Measurements from ENCODE around the gene ZBTB7C.

ZBTB7C gene

GRCh38 chr18:48200631-48201336 is 208.4 kb downstream of the ZBTB7C start:
- DNase-seq (ENCODE audit: insufficient read length, low spot score) (no peak), FAIRE-seq (no peak)

- DNase-seq (ENCODE audit: insufficient read length, low spot score): no peak
- FAIRE-seq: no peak
Observed at GRCh38 chr18:48199399-48199798, 209.8 kb downstream of the ZBTB7C start.

- DNase-seq (ENCODE audit: insufficient read length, low spot score) (no peak), FAIRE-seq (no peak)
Observed at GRCh38 chr18:48197819-48198218, 211.4 kb downstream of the ZBTB7C start.

- FAIRE-seq (no peak), DNase-seq (ENCODE audit: insufficient read length, low spot score) (no peak)
Observed at GRCh38 chr18:48195787-48196186, 213.4 kb downstream of the ZBTB7C start.

- FAIRE-seq (no peak), DNase-seq (ENCODE audit: insufficient read length, low spot score) (no peak)
Observed at GRCh38 chr18:48194591-48195181, 214.5 kb downstream of the ZBTB7C start.

GRCh38 chr18:48193521-48194492 is 215.4 kb downstream of the ZBTB7C start:
- FAIRE-seq: no peak
- DNase-seq (ENCODE audit: insufficient read length, low spot score): no peak

GRCh38 chr18:48192542-48192941 is 216.6 kb downstream of the ZBTB7C start:
- FAIRE-seq (no peak), DNase-seq (ENCODE audit: insufficient read length, low spot score) (no peak)

GRCh38 chr18:48191494-48191893 is 217.7 kb downstream of the ZBTB7C start:
- no peak for DNase-seq (ENCODE audit: insufficient read length, low spot score)
- no peak for FAIRE-seq

GRCh38 chr18:48190994-48191393 is 218.2 kb downstream of the ZBTB7C start:
- FAIRE-seq (no peak), DNase-seq (ENCODE audit: insufficient read length, low spot score) (no peak)

- FAIRE-seq (no peak), DNase-seq (ENCODE audit: insufficient read length, low spot score) (no peak)
Observed at GRCh38 chr18:48188609-48189008, 220.6 kb downstream of the ZBTB7C start.

GRCh38 chr18:48186861-48187260 is 222.3 kb downstream of the ZBTB7C start:
- DNase-seq (ENCODE audit: insufficient read length, low spot score) (no peak), FAIRE-seq (no peak)

GRCh38 chr18:48186131-48186766 is 222.9 kb downstream of the ZBTB7C start:
- DNase-seq (ENCODE audit: insufficient read length, low spot score): no peak
- FAIRE-seq: no peak

- FAIRE-seq: no peak
- DNase-seq (ENCODE audit: insufficient read length, low spot score): no peak
Observed at GRCh38 chr18:48184118-48184517, 225.1 kb downstream of the ZBTB7C start.

- FAIRE-seq: no peak
- no peak for DNase-seq (ENCODE audit: insufficient read length, low spot score)
Observed at GRCh38 chr18:48183613-48184012, 225.6 kb downstream of the ZBTB7C start.

- FAIRE-seq (no peak), DNase-seq (ENCODE audit: insufficient read length, low spot score) (no peak)
Observed at GRCh38 chr18:48182779-48183178, 226.4 kb downstream of the ZBTB7C start.

GRCh38 chr18:48181857-48182256 is 227.3 kb downstream of the ZBTB7C start:
- DNase-seq (ENCODE audit: insufficient read length, low spot score) (no peak), FAIRE-seq (no peak)

GRCh38 chr18:48181087-48181823 is 227.9 kb downstream of the ZBTB7C start:
- FAIRE-seq (no peak), DNase-seq (ENCODE audit: insufficient read length, low spot score) (no peak)

- FAIRE-seq (no peak), DNase-seq (ENCODE audit: insufficient read length, low spot score) (no peak)
Observed at GRCh38 chr18:48179666-48180065, 229.5 kb downstream of the ZBTB7C start.

- FAIRE-seq: no peak
- DNase-seq (ENCODE audit: insufficient read length, low spot score): no peak
Observed at GRCh38 chr18:48179001-48179400, 230.2 kb downstream of the ZBTB7C start.

- FAIRE-seq (no peak), DNase-seq (ENCODE audit: insufficient read length, low spot score) (no peak)
Observed at GRCh38 chr18:48176909-48177308, 232.3 kb downstream of the ZBTB7C start.
